C4-2B (cell line): ENCODE measurements around the gene KCNAB1.

Experiments
- H3K27ac ChIP-seq: fragments of 450-650 bp; 2 replicates; pipeline ENCODE4 v1.5.1; 2017
- CTCF ChIP-seq: fragments of 450-650 bp; conservative IDR thresholded peaks from 2 replicates; pipeline ENCODE4 v1.5.1; 2017; ENCODE audit warnings: mild to moderate bottlenecking
- ZFX ChIP-seq: fragments of 450-650 bp; IDR thresholded peaks from 2 replicates; pipeline ENCODE4 v1.6.1; 2017

KCNAB1 gene

GRCh38 chr3:156158656-156159295 lies 38.4 kb downstream of the KCNAB1 start:
- H3K27ac ChIP-seq, result no peak overlapping the region
- no peak for TF ChIP-seq CTCF
- TF ChIP-seq ZFX, result no peak

- TF ChIP-seq ZFX, result no peak
- no peak overlapping the region for H3K27ac ChIP-seq
Observed at GRCh38 chr3:156160647-156161046, 40.3 kb downstream of the KCNAB1 start.

- TF ChIP-seq ZFX (no peak), CTCF (no peak)
- no peak overlapping the region for H3K27ac ChIP-seq
Observed at GRCh38 chr3:156161172-156161571, 40.8 kb downstream of the KCNAB1 start.

GRCh38 chr3:156163848-156164247 lies 43.5 kb downstream of the KCNAB1 start:
- TF ChIP-seq CTCF (no peak), ZFX (no peak)
- H3K27ac ChIP-seq, result no peak overlapping the region

GRCh38 chr3:156166808-156167207 lies 46.4 kb downstream of the KCNAB1 start:
- no peak overlapping the region for H3K27ac ChIP-seq
- no peak for TF ChIP-seq ZFX
- TF ChIP-seq CTCF, result no peak

- H3K27ac ChIP-seq, result no peak overlapping the region
- TF ChIP-seq ZFX, result no peak
- no peak for TF ChIP-seq CTCF
Observed at GRCh38 chr3:156170571-156170970, 50.2 kb downstream of the KCNAB1 start.

GRCh38 chr3:156171281-156172267 lies 51.2 kb downstream of the KCNAB1 start:
- TF ChIP-seq ZFX, result no peak
- peak; percentile 31 for TF ChIP-seq CTCF

More at GRCh38 chr3:156171281-156172267, 51.2 kb downstream of the KCNAB1 start:
- no peak overlapping the region for H3K27ac ChIP-seq
